KG1 (cell line): ENCODE measurements around the gene ZBED6.
"Not testable (repeated sequence)": the region's sequence is repeated elsewhere in the genome, so short reads cannot be mapped to it uniquely, and the experiment has no call there.

Experiments
- DNase-seq: peaks from one replicate; lab custom pipeline; 2025; lab: John Stamatoyannopoulos, UW

The ZBED6 gene

GRCh38 chr1:203778789-203779188 is 16.6 kb upstream of the ZBED6 start:
- no peak for DNase-seq

GRCh38 chr1:203781962-203782361 is 13.5 kb upstream of the ZBED6 start:
- no peak for DNase-seq

GRCh38 chr1:203789966-203790365 is 5.5 kb upstream of the ZBED6 start:
- DNase-seq: no peak

GRCh38 chr1:203791498-203791897 is 3.9 kb upstream of the ZBED6 start:
- DNase-seq: no peak

GRCh38 chr1:203792486-203792885 is 2.9 kb upstream of the ZBED6 start:
- DNase-seq: no peak

- not testable (repeated sequence) for DNase-seq
These were observed 1.9 kb upstream of the ZBED6 start for GRCh38 chr1:203793561-203793960.

- DNase-seq: no peak
These were observed 521 bp upstream of the ZBED6 start for GRCh38 chr1:203794764-203795440.

- no peak for DNase-seq
These were observed 798 bp downstream of the ZBED6 start for GRCh38 chr1:203796236-203796605.

- DNase-seq: no peak
These were observed 1.8 kb downstream of the ZBED6 start for GRCh38 chr1:203797216-203797615.

- DNase-seq: no peak
These were observed 2.7 kb downstream of the ZBED6 start for GRCh38 chr1:203797948-203798655.

- DNase-seq: no peak
These were observed 3.7 kb downstream of the ZBED6 start for GRCh38 chr1:203799157-203799556.

GRCh38 chr1:203799971-203800370 is 4.5 kb downstream of the ZBED6 start:
- no peak for DNase-seq

- no peak for DNase-seq
These were observed 10.3 kb downstream of the ZBED6 start for GRCh38 chr1:203805689-203806088.

GRCh38 chr1:203807196-203807595 is 11.8 kb downstream of the ZBED6 start:
- no peak for DNase-seq

GRCh38 chr1:203813581-203814341 is 18.3 kb downstream of the ZBED6 start:
- DNase-seq: no peak

- DNase-seq: no peak
These were observed 23.0 kb downstream of the ZBED6 start for GRCh38 chr1:203818399-203818798.

GRCh38 chr1:203823306-203823705 is 27.9 kb downstream of the ZBED6 start:
- no peak for DNase-seq

GRCh38 chr1:203826175-203826574 is 30.8 kb downstream of the ZBED6 start:
- DNase-seq: no peak

GRCh38 chr1:203828002-203828401 is 32.6 kb downstream of the ZBED6 start:
- no peak for DNase-seq

GRCh38 chr1:203828503-203828902 is 33.1 kb downstream of the ZBED6 start:
- DNase-seq: no peak

- DNase-seq: not testable (repeated sequence)
These were observed 33.8 kb downstream of the ZBED6 start for GRCh38 chr1:203829247-203829646.

- DNase-seq: no peak
These were observed 40.1 kb downstream of the ZBED6 start for GRCh38 chr1:203835476-203835875.

- DNase-seq: no peak
These were observed 43.7 kb downstream of the ZBED6 start for GRCh38 chr1:203839081-203839480.
